ENCODE results near the gene TMEM191C.
"Not testable (repeated sequence)": the region's sequence is repeated elsewhere in the genome, so short reads cannot be mapped to it uniquely, and the experiment has no call there.

DNA sequence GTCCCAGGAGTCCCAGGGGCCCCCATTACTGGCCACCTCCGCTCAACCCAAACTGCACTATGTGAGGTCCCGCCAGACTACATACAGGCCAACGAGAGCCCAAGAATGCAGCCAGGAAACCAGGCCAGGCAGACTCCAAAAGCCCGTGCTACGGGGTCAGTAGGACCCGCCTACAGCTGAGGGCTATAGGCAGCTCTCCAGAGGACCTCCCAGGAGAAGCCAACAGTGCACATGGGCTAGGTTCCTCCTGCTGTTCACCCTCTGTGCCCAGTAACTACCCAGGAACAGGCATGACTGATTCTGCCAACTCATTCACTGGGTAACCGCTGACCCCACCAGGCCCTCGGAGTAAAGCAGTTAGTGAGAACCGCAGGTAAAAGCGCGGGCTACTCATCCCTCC, 44.8 kb downstream of the TMEM191C start:
- TF ChIP-seq EZH2 (IDR thresholded peaks at IDR 0.05; ENCODE audit: borderline replicate concordance, low read length): not testable (repeated sequence)
- TF ChIP-seq, protein P1, sequence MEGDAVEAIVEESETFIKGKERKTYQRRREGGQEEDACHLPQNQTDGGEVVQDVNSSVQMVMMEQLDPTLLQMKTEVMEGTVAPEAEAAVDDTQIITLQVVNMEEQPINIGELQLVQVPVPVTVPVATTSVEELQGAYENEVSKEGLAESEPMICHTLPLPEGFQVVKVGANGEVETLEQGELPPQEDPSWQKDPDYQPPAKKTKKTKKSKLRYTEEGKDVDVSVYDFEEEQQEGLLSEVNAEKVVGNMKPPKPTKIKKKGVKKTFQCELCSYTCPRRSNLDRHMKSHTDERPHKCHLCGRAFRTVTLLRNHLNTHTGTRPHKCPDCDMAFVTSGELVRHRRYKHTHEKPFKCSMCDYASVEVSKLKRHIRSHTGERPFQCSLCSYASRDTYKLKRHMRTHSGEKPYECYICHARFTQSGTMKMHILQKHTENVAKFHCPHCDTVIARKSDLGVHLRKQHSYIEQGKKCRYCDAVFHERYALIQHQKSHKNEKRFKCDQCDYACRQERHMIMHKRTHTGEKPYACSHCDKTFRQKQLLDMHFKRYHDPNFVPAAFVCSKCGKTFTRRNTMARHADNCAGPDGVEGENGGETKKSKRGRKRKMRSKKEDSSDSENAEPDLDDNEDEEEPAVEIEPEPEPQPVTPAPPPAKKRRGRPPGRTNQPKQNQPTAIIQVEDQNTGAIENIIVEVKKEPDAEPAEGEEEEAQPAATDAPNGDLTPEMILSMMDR (IDR thresholded peaks at IDR 0.05; ENCODE audit: low read length): not testable (repeated sequence)
